GM19043 (cell line): ENCODE measurements around the gene NTMT2.
A peak's percentile ranks its signal among the peaks of the same experiment; 100 is the strongest.
"Not testable (repeated sequence)": the region's sequence is repeated elsewhere in the genome, so short reads cannot be mapped to it uniquely, and the experiment has no call there.

Experiments used
- ATAC-seq: cut with Tn5 transposase; IDR thresholded peaks from one replicate; pipeline ENCODE4 v1.9.1; 2021; ENCODE audit warnings: low read depth; ENCODE audit not compliant: unreplicated experiment

NTMT2 gene

DNA sequence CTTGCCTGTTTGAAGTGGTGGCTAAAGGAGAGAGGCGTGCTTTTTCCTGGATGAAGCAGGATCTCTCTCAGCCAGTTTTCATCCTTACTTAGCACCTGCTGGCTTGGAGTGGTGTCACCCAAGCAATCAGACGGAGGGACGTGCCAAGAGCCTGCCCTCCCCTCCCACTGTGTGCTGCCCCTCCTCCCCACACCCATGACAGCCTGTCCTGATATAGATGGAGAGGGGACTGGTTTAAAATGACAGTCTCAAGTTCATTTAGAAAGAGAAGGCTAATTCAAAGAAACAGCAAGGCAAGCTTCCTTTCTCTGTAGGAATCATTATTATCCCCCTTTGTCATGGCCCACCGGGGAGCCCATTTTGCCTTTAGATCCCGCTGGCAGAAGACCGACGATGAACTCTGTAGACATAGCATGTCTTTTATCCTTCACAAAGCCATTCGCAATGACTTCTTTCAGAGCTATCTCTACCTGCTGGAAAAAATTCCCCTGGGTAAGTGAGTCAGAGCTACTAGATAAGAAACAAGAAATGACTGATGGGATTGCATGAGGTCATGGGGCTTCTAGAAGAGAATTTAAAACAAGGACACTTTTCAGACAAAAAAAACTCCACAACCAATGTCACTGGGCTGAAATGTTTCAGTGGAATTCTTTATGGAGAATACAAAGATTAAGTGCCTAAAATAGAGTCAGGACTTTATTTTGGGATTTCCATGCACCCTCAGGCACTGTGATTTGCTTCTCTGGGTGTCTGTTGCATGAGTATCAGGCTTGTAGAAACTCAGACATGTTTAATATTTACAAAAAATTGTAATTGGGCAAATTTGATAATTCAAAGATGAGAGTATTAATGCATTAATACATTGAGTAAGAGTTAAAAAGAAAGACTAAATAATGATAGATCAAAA is at the start of gene NTMT2:
Gene NTMT2 (plus strand): TSS at position 190 of the 907 bp plus-strand sequence. CDS start 149 bp downstream, at position 339.
- no peak for ATAC-seq

DNA sequence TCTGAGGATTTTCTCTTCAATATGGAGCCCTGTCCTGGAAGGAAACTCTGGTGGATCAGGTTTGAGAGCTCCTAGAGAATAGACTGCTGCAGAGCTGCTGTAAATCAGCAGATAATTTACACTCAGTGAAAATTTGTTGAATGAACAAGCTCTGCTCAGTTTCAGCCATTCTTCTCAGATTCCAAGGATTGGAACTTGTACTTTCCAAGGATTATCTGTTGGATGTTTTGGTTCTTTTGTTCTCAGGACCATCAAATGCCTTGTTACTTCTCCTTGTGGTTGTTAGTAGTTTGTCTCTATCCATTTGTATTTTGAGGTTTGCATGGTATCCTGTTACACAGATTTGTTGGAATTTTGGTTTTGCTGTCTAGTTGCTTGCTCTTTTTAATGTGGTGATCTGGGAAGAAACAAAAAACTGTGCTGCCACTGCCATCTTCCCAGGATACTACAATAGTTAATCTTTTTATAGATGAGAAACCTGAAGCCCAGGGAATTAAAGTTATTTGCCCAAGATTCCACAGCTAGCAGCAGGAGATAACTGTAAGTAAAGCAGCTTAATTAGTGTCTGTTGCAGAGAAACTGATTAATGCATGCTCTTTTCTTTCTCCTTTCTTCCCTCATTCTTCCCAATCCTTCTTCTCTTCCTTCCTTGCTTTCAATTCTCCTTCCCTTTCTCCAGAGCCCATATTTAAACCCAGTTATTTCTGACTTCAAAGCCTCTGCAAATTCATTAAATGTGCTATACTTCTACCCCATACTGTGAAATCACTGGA is 49.6 kb upstream of the NTMT2 start:
- no peak for ATAC-seq

DNA sequence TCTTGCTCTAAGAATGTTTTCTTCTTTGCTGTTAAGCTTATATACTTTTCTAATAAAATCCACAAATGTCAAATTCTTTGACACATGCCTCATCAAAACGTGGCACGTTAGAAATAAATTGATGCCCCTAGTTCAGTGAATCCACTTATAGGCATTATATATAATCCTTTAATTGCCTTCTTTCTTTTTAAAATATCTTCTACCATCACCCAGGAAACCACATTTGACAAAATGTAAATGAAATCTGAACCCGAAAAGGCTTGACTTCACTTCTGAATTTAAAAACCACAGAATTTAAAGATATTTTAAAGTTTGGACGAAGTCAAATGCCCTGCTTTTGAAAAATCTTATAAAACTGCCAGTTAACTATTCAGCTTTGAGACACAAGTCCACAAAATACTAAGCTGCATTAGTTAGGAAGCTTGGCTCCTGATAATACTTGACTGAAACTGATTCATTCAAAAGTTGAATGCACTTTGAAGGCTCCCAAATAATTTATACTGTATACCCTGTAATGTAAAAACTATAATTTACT is 48.9 kb upstream of the NTMT2 start:
- ATAC-seq: no peak

DNA sequence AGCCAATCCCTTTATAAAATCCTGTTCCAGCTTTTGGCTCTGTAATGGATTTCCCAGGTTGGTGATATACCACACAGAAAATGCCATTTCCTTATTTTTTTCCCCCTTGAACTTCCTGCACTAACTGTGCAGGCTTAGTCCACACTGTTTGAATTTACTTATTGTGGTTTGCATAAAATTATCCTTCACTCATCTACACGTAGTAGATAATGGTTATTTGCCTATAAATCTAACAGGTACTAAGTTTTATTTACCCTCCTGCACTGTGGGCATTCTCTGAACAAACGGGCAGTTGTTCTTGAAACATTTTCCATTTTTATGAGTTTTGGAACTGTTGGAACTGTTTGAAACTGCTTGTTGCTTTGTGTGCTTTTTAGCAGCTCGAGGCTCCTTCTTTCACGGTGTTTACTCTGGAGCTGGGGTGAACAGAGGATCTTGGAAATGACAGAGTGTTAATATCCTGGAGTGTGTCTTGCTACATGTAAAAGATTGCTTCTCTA is 48.3 kb upstream of the NTMT2 start:
- ATAC-seq: no peak

DNA sequence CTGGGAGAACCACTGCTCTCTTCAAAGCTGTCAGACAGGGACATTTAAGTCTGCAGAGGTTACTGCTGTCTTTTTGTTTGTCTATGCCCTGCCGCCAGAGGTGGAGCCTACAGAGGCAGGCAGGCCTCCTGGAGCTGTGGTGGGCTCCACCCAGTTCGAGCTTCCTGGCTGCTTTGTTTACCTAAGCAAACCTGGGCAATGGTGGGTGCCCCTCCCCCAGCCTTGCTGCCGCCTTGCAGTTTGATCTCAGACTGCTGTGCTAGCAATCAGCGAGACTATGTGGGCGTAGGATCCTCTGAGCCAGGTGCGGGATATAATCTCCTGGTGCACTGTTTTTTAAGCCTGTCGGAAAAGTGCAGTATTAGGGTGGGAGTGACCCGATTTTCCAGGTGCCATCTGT is 32.6 kb upstream of the NTMT2 start:
- ATAC-seq: not testable (repeated sequence)

DNA sequence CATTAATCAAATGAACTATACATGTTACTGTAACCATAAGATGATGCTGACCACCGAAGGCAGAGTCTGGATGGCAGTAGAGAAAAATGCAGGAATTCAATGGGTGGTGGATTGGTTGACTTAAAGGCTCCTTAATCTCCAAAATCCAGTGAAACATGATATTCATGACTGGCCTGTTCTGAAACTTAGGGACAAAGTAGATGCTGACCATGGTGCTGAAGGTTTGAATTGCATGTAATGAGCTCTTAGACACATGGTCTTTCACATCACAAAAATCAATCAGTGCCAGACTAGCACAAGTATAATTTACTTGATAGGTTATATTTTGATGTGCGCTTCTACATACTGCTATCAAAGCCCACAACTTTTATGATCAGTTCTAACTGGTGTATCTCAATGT is 30.9 kb upstream of the NTMT2 start:
- ATAC-seq: no peak

DNA sequence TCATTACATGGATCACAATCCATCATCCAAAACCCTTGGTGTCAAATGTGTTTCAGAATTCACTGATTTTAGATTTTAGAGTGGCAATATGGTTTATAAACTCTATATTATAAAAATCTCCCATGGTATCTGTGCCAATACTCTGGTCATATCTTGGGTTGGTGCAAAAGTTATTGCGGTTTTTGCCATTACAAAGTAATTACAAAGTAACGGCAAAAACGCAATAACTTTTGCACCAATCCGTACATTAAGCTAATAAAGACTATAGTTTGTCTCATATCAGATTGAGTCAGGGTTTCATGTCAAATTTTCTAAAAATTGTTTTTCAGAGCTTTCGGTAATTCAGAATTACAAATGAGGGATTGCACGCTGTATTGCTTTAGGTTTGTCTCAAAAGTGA is 23.4 kb upstream of the NTMT2 start:
- ATAC-seq: no peak

DNA sequence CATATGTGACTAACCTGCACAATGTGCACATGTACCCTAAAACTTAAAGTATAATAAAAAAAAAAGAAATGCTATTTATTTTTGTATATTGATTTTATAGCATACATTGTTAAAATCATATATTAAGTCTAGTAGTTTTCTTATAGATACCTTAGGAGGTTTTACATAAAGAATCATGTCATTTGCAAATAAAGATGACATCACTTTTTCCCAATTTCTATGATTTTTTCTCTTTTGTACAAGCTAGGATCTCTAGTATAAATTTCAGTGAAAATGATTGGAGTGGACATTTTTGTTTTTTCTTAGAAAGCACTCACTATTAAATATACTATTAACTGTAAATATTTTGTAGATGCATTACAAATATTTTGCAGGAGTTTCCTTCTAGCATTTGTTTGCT is 20.5 kb upstream of the NTMT2 start:
- no peak for ATAC-seq

DNA sequence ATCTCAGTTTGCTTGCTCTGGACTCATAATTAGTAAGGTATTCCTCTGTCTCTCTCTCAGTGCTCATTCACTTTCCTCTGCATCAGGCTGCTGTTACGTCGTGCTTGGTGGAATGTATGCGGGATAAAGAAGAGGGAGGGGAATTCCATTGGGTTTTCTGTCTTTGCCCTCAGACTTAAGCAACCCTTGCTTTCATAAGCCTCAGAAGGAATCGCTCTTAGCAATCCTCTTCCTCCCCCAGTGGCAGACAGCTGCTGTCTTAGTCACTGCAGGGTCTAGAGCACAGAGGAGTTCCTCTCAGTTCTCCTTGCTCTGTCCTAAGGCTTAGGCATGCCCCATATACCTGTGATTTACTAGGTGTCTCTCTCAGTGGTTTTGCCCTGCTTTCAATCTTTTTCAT is 19.1 kb upstream of the NTMT2 start:
- peak; percentile 94 for ATAC-seq

DNA sequence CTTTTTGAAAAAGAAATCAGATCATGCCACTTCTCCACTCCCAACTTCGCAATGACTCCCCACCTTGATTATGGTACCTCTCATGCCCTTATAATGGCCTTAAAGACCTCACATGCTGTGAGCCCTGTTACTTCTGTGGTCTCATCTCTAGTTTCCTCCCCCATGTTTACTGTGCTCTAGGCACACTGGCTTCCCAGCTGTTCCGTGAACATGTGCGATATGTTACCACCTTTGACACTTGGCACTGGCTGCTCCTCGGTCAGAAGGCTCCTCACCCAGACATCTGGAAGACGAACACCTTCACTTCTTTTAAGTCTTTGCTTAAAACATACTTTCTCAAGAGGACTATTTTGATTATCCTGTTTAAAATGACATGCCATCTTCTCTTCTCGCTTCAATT is 14.3 kb upstream of the NTMT2 start:
- no peak for ATAC-seq

DNA sequence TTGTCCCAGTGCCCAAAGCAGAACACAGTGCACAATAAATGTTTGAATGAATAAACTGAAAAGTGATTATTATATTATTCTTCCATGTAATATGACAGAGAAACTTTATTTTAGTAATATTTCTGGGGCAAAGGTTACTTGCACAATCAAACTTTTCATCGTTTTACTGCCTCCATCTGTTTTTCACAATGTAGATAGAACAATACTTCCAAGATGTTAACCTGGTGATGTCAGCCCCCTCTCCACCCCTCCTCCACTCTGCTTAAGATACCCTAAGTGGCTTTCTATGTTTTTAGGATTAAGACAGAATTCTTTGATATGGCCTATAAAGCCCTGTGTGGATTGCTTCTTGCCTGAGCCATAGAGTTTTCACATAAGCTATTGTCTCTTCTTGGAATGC is 13.8 kb upstream of the NTMT2 start:
- ATAC-seq: no peak

DNA sequence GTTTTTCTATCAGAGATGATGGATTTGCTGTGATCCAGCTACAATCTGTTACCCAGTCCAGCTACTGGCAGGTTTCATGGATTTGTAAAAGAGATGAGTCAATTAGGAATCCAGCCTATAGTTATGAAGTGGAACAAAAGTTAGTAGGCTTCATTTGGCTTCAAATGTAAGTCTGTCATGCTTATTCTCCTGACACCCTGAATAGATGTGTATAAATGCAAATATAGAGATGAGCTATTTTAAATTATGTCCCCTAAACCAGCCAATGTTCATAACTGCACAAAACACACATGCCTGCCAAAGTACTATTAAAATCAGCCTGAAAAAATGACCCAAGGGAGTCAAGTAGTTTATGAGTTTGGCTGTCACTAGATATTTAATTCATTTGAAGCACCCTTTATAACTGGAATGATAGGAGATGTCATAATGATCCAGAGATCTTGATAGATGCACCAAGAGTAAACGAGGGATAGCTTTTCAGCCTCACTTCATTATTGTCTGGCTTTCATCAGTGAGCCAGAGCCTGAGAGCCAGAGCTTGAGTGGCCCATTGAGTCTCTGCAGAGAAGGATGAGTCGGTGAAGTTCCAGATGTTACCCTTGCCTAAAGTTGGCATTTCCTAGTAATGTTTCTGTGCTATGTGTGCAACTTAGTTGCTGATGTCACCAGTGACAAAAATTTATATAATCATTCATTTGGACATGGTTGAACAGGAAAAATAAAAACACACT is 11.8 kb upstream of the NTMT2 start:
- no peak for ATAC-seq

DNA sequence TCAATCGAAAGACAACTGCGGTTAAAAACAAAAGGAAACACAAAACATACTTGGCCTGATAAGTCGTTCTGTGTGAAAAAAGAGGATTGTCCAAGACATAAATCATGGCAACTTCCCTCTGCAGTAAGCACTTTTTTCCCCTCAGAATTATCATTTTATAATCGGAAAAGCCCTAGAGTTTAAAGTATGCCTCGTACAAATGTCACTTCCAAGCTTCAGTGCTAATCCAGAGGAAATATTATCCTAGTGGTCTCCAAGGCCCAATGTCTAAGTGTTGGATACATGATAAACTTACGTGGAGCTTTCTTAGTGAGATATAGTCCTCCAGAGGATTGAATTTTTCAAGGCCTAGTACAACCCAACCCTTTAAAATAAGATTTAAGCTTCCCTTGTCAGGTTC is 11.2 kb upstream of the NTMT2 start:
- no peak for ATAC-seq

DNA sequence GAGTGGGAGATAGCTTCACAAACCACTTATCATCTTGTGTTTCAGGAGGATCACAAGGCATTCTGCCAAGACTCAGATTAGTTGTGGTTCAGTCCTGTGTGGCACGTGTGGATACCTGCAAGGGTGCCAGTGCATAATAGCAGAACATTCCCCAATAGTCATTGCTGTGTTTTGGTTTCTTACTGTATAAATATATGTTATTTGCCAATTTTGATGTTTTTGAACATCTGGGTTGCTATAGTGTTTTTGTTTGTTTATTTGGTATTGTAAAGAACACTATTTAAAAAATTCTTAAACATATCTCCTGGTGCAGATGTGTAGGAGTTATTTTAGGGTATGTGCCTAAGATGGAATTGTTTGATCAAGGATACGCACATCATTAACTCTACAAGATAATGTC is 5.4 kb upstream of the NTMT2 start:
- no peak for ATAC-seq

DNA sequence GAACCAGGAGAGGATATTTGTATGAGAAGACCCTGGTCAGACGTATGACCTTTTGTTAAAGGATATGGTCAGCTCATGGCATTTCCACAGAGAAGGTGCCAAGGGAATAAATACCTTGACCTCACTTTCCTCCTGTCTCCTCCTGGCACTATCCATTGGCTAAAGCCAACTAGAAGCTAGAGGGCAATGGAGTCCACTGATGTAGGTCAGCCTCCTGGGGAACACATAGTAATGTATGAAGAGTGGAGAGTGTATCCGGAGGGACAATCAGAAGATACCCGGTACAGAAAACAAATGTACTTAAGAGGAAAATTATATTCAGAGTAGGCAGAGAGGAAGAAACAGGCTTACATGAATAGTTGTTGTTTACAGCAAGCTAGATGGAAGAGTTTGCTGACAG is 698 bp upstream of the NTMT2 start:
- no peak for ATAC-seq

DNA sequence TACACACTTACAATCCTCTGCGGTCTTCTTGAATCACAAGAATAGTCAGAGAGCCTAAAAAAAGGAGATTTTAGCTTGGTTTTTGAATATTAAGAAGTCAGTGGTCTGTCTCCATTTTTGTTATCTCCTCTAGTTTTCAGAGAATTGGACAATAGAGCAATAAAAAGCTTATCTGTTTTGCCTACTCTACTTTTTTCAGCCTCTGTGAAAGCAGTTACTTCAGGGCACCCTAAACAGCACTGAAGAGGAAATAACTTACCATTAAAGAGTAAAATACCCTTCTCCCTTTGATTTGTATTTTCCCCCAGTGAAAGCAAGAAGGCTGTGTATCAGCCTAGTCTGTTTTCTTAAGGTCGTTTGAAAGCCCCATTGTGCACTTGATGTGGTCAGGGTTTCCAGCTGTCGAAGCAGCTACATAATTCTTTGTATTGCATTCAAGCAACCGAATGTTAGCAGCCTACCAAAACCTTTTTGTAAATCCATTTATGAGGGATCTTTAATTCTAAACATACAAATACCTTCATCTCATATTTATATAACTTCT is 1.0 kb downstream of the NTMT2 start:
- no peak for ATAC-seq

DNA sequence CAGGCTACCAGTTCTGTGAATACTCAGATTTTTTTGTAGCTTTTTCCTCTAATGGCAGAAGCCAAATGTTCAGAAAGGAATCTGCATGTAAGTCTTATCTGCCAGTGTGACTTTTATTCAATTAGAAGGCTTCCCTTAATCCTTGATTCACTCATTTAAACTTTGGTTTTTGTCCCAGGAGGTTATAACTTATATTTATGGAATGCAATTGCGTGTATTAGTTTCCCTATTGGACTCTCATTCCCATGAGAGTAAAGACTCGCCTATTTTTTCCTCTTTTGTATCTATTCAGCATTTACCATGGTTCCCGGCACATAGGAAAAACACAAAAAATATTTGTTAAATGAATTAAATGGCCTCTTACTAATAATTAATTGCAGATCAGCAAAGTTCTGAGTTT is 3.5 kb downstream of the NTMT2 start:
- ATAC-seq: no peak

DNA sequence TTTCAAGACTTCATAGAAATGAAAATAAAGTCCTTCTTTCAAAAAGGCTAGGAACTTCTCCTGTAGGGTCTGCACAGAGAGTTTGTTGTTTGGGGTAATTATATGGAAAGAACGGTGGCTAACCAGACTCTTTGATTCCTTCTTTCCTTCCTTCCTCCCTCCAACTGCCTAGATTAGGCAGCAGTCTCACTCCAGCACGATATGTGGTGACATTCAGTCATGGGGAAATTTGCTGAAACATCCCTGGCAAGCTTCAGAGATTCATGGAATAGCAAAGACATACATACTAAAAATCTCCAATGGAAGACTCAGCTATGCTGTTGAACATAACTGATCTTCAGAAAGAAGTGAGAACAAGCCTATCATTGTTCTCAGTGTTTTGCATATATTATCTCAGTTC is 4.3 kb downstream of the NTMT2 start:
- ATAC-seq: no peak

DNA sequence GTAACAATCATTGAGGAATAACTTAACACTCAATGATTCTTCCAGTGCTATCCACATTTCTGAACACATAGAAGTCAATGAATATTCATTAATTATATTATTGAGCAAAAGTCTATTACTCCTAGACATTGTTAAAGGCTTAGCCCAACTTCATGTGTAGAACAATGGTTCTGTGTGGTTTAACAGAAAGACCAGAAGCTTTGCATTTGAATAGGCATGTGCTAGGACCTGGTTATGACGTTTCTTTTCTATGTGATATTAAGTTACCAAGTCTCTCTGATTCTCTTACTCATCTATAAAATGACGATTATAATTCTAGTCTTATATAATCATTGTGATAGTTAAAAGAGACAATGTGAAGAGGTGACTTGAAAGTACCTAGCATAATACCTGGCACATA is 5.2 kb downstream of the NTMT2 start:
- ATAC-seq: no peak

DNA sequence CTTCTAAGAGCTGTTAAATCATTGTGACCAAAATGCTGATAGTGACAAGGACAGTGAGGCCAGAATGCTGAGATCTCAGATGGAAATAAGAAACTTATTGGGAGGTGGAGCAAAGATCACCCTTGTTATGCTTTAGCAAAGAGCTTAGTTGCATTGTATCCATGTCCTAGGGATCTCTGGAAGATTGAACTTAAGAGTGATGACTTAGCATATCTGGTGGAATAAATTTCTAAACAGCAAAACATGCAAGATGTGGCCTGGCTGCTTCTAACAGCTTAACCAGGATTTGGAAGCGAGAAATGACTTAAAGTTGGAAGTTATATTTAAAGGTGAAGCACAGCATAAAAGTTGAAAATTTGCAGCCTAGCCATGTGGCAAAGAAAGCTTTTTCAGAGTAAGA is 7.7 kb downstream of the NTMT2 start:
- ATAC-seq: no peak
